NT2/D1 (cell line): ENCODE data around the gene POU5F1.

Source experiments
- SUZ12 ChIP-seq: IDR thresholded peaks from 2 replicates; pipeline ENCODE4 v1.6.1; 2011; ENCODE audit not compliant: insufficient read length, insufficient read depth; ENCODE audit errors: extremely low read depth
- YY1 ChIP-seq: IDR thresholded peaks from 2 replicates; pipeline ENCODE4 v1.6.1; 2011; ENCODE audit not compliant: insufficient read length, insufficient read depth

DNA sequence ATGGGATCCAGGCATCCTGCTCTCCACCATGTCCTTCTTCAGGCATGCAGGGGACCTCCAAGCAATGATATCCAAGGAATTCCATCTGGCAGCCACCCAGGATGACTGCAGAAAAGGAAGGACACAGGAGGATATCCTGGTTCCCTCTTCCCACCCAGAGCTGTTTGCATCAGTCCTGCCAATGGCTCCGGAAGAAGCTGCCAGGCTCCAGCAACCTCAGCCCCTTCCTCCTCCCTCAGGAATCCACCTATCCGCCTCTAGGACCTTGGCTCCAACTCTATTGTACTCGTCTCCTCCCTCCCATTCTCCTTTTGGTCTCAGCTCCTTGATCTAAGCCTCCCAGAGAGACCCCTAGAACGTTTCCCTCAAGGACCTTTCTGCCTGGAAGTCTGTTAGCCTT is 30.9 kb downstream of the POU5F1 start:
- TF ChIP-seq SUZ12 (no peak), YY1 (no peak)
